Measurements from ENCODE around the gene WDCP.

GRCh38 chr2:24026233-24026632 is 21.0 kb downstream of the WDCP start:
- no peak for TF ChIP-seq CTCF (IDR thresholded peaks at IDR 0.05; ENCODE audit: low read length)
- no peak for TF ChIP-seq EZH2 (IDR thresholded peaks at IDR 0.05; ENCODE audit: borderline replicate concordance, low read length)

Measured in OCI-LY1 (cell line).